GM19372 (cell line): ENCODE data around the gene HP1BP3.
"Not testable (repeated sequence)": the region's sequence is repeated elsewhere in the genome, so short reads cannot be mapped to it uniquely, and the experiment has no call there.

ENCODE experiments used
- ATAC-seq: cut with Tn5 transposase; IDR thresholded peaks from one replicate; pipeline ENCODE4 v1.9.1; 2021; ENCODE audit warnings: mild to moderate bottlenecking, low read depth, moderate library complexity; ENCODE audit not compliant: unreplicated experiment

HP1BP3 gene

GRCh38 chr1:20728371-20729154 lies 58.5 kb downstream of the HP1BP3 start:
- ATAC-seq = no peak

GRCh38 chr1:20727746-20728316 lies 59.3 kb downstream of the HP1BP3 start:
- no peak for ATAC-seq

GRCh38 chr1:20726932-20727745 lies 60.0 kb downstream of the HP1BP3 start:
- no peak for ATAC-seq

GRCh38 chr1:20726118-20726911 lies 60.8 kb downstream of the HP1BP3 start:
- no peak for ATAC-seq

GRCh38 chr1:20725189-20726117 lies 61.7 kb downstream of the HP1BP3 start:
- no peak for ATAC-seq

GRCh38 chr1:20724364-20725188 lies 62.5 kb downstream of the HP1BP3 start:
- ATAC-seq = no peak

- no peak for ATAC-seq
These were observed 63.4 kb downstream of the HP1BP3 start for GRCh38 chr1:20723537-20724363.

- ATAC-seq = no peak
These were observed 64.0 kb downstream of the HP1BP3 start for GRCh38 chr1:20723159-20723536.

GRCh38 chr1:20721117-20722061 lies 65.7 kb downstream of the HP1BP3 start:
- ATAC-seq = no peak

- ATAC-seq = no peak
These were observed 66.4 kb downstream of the HP1BP3 start for GRCh38 chr1:20720631-20721091.

GRCh38 chr1:20719871-20720620 lies 67.1 kb downstream of the HP1BP3 start:
- ATAC-seq = no peak

- no peak for ATAC-seq
These were observed 67.8 kb downstream of the HP1BP3 start for GRCh38 chr1:20719261-20719660.

- not testable (repeated sequence) for ATAC-seq
These were observed 68.7 kb downstream of the HP1BP3 start for GRCh38 chr1:20718343-20718882.

GRCh38 chr1:20717452-20718342 lies 69.4 kb downstream of the HP1BP3 start, which contains the start of gene KIF17:
Gene KIF17 (minus strand): TSS chr1:20718007. CDS start chr1:20717706, 301 bp downstream.
- ATAC-seq = no peak

GRCh38 chr1:20716232-20716631 lies 70.9 kb downstream of the HP1BP3 start:
- no peak for ATAC-seq
